Measurements from ENCODE around the gene PML.
"Not testable (repeated sequence)": the region's sequence is repeated elsewhere in the genome, so short reads cannot be mapped to it uniquely, and the experiment has no call there.

Gene PML

DNA sequence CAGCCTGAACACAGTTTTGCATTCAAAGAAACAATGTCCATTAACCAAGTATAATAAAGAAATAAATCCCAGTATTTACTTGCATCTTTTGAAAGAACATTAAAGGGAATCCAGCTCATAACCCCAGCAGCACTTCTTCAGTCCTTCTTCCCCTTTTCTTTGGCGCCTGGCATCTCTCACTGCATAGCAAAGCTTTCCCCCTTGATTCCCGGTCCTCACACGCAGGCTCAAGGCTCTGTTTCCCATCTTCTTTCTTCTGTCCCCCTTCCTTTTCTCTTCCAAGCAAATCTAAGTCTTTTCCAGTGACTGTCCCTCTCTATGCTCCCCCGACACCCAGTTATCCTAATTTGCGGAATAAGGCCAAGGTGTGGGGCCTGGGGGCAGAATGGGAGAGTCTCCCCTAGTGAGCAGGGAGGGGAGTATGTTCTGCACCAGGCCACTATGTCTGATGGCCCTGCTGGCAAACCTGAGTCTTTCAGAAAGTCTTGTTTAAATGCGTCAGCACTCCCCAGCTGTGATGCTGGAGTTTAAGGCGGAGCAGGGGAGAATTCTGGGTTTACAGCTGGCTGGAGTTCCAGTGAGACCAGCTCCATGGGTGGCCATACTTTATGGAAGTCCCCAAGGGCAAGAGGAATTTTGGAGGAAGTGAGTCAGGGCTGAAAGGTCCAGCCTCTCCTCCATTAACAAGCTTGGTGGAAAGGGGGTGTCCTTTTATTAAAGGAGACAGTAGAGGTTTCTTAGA lies 45.8 kb downstream of the PML start:
- DNase-seq (ENCODE audit: low spot score), result no peak

DNA sequence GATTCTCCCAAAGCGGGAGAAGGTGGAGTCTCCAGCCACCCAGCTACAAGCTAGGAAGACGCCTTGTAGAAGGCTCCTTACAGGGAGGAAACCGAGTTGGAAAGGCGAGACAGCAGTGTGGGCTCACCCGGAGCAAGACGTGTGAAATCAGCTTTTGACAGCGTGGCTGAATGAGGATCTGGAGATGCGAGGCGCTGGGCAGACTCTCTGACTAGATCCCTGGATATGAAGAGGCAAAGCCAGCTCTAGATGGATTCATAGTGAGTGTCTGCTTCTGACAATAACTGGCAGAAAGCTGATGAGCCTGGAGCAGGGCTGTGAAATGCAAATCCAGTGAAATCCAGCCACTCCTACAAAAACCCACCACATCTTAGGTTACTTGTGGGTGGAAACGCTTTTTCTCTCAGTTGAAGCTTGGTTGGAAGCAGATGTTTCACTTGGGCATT lies 46.8 kb downstream of the PML start:
- no peak for DNase-seq (ENCODE audit: low spot score)

GRCh38 chr15:74041777-74042435 lies 47.4 kb downstream of the PML start:
- no peak for DNase-seq (ENCODE audit: low spot score)

GRCh38 chr15:74042603-74043424 lies 48.3 kb downstream of the PML start:
- no peak for DNase-seq (ENCODE audit: low spot score)

DNA sequence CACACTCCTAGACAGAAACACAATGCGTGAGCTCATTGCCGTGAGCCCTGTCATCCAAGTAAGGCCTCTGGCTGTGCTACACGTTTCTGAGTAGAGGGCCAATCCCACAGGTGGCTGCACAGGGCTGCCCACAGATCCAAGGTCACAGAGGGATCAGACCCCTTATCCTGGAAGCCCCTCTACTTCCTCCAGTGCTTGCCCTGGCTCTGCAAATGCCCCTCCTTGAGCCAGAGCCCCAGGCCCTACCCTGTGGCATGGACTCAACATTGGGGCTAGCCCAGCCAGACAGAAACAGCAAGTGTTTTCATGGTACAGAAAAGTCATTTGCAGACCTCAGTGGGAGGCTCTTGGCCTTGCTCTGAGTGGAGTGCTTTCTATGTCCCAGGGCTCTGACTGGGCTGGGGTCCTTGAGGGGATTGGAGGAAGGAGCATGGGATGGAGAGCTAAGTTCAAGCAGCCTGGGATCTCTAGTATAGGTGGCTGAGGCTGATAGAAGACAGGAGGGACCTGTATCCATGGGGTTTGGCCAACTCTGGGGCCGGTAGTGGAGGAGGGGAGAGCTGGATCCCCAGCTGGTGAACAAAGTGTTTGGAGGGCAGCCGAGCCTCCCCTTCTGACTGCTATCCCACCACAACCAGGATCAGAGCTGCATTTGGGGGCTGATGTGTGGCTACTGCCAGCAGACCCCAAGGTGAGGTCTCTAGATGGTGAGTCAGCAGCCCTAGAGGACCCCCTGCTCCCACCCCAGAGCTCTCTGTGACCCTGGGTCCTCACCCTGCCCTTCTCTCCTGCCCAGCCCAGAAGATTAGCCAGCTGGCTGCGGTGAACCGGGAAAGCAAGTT lies 49.1 kb downstream of the PML start:
- DNase-seq (ENCODE audit: low spot score), result no peak

- DNase-seq (ENCODE audit: low spot score), result no peak
These were observed 50.0 kb downstream of the PML start for GRCh38 chr15:74044267-74045110.

- no peak for DNase-seq (ENCODE audit: low spot score)
These were observed 50.7 kb downstream of the PML start for GRCh38 chr15:74045184-74045583.

DNA sequence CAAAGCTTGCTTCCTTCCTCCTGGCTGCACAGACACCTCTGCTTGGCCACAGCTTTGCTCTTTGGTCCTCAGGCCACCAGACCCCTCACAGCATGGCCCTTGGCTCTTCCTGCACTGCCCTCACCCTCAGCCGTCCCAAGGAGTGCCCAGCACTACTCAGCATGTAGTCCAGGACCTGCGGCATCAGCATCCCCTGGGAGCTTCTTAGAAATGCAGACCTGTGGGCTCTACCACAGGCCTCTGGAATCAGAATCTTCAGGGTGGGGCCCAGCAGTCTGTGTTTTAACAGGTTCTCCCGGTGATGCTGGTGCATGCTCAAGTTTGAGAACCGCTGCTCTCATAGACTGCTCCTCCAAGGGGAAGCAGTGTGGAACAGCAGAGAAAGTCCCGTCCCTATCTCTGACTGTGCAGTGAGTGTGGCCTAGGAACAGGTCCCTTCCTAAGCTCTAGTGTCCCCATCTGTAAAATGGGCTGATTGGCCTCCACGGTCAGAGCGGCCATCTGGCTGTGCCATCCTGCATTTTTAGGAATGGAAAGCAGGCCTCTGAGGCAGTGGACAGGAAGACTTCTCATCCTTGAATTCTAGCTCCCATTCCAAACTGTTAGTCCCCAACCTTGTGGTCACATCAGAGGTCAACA lies 51.2 kb downstream of the PML start:
- DNase-seq (ENCODE audit: low spot score), result no peak

DNA sequence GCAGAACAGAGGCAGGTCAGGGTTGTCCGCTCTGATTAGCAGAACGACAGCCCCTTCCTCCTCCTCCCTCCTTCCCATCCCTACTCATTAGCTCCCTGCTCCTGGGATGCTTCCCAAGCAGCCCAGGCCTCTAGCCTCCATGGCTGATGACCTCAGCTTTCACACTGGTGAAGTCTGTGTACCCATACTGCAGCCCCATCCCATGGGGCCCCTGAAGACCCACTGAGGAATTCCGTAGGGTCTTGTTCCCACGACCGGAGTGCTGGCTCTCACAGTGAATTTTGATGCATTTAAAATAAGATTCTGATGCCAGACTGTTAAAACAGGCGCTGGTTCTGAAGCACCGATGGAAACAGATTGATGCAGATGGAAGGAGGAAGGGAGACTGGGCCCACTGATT lies 51.8 kb downstream of the PML start:
- no peak for DNase-seq (ENCODE audit: low spot score)

DNA sequence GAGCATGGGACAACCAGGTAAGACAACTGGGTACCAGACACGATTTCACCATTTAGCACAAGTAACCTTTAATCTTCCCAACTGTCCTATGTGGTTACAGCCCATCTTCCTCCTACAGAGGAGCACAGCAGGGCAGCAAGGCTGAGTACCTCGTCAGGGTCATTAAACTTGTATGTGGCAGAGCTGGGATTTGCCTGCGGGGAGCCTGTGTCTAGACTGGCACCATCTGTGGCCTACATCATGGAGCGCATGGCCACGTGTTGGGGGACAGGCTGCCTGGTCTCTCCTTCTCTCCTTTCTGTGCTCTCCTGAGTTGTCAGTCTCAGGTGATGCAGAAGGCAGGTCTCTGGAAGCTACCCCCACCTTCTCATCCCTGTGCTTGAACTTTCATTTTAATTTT lies 55.6 kb downstream of the PML start:
- no peak for DNase-seq (ENCODE audit: low spot score)

- no peak for DNase-seq (ENCODE audit: low spot score)
These were observed 56.2 kb downstream of the PML start for GRCh38 chr15:74050556-74051234.

- not testable (repeated sequence) for DNase-seq (ENCODE audit: low spot score)
These were observed 58.0 kb downstream of the PML start for GRCh38 chr15:74052271-74053260.

GRCh38 chr15:74053517-74053916 lies 59.0 kb downstream of the PML start:
- DNase-seq (ENCODE audit: low spot score), result no peak

DNA sequence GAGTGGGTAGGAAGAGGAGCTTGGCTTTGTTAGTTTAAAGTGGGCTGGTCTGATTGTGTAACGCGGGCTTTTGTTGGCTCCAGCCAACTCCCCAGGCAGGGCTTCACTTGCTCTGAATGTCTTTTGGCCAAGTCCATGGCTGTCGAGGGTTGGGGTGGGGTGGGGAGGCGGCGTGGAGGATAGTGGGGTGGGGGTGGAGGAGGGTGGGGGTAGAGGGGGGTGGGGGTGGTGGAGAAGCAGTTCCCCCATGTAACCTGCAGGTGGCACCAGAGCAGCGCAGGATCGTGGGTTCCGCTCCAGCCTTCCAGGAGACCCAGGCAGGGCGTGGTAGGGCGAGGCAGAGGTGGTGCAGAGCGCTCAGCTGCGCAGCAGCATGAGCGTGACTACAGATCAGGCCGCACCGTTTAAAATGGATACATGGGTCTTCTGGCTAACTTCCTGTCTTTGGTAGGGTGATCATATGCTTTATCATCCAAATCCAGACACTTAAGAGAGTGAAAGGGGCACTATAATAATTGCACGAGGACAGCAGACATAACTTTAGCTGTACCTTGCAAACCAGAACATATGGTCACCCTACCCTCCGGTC lies 59.5 kb downstream of the PML start:
- peak; percentile 63 for DNase-seq (ENCODE audit: low spot score)

DNA sequence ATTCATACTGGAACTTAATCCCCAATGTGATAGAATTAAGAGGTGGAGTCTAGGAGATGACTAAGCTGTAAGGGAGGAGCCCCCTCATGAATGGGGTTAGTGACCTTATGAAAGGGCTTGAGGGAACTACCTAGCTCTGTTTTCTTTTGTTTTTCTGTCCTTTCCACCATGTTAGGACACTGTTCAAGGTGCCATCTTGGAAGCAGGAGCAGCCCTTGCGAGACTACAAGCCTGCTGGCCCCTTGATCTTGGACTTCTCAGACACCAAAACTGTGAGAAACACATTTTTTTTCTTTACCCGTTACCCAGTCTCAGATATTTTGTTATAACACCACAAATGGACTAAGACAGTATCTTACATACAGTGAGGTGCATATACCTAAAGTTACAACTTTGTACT lies 61.3 kb downstream of the PML start:
- no peak for DNase-seq (ENCODE audit: low spot score)

DNA sequence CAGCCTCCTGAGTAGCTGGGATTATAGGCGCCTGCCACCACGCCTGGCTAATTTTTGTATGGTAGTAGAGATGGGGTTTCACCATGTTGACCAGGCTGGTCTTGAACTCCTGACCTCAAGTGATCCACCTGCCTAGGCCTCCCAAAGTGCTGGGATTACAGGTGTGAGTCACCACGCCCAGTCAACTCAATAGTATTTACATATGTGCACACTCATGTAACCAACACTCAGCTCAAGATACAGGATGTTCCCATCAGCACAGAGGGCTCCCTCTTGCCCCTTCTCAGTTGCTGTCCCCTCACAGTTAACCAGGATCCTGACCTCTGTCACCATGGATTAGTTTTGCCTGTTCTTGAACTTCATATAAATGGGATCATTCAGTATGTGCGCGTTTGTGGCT lies 61.8 kb downstream of the PML start:
- not testable (repeated sequence) for DNase-seq (ENCODE audit: low spot score)

- DNase-seq (ENCODE audit: low spot score), result not testable (repeated sequence)
These were observed 64.7 kb downstream of the PML start for GRCh38 chr15:74059050-74059833.

All from CD4-positive, alpha-beta T cell treated with Interleukin-2 at 100 ng/mL for 4 hours (primary cell).